Measurements from ENCODE around the gene PALLD.

DNA sequence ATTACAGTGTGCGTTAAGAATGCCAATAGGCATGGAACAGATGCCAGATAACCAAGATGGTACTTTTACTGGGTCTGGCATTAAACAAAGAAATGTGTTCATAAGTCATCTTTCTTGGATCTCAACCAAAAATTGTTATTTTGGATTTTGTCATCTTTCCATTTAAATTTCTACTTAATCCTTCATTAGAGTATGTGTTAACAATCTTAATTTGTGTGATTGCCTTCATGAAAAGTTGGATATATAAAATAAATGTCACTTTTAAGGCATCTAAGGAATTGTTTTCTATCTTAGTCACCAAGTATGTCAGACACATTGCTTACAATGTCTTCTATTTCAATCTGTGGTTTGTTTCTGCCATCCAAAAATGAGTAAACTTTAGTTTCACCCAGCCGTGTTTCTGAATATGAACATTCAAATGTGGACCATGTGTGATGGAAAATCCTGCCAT, 87.5 kb downstream of the PALLD start:
- no peak for TF ChIP-seq POLR2AphosphoS5 (IDR thresholded peaks at IDR 0.05; ENCODE audit: low read depth, low read length)
- TF ChIP-seq, protein P1, sequence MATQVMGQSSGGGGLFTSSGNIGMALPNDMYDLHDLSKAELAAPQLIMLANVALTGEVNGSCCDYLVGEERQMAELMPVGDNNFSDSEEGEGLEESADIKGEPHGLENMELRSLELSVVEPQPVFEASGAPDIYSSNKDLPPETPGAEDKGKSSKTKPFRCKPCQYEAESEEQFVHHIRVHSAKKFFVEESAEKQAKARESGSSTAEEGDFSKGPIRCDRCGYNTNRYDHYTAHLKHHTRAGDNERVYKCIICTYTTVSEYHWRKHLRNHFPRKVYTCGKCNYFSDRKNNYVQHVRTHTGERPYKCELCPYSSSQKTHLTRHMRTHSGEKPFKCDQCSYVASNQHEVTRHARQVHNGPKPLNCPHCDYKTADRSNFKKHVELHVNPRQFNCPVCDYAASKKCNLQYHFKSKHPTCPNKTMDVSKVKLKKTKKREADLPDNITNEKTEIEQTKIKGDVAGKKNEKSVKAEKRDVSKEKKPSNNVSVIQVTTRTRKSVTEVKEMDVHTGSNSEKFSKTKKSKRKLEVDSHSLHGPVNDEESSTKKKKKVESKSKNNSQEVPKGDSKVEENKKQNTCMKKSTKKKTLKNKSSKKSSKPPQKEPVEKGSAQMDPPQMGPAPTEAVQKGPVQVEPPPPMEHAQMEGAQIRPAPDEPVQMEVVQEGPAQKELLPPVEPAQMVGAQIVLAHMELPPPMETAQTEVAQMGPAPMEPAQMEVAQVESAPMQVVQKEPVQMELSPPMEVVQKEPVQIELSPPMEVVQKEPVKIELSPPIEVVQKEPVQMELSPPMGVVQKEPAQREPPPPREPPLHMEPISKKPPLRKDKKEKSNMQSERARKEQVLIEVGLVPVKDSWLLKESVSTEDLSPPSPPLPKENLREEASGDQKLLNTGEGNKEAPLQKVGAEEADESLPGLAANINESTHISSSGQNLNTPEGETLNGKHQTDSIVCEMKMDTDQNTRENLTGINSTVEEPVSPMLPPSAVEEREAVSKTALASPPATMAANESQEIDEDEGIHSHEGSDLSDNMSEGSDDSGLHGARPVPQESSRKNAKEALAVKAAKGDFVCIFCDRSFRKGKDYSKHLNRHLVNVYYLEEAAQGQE (IDR thresholded peaks at IDR 0.05; ENCODE audit: insufficient read depth in 1 of 2, low read depth in 2 of 2, low read length in 1 of 2), result no peak
- no peak for TF ChIP-seq SIN3A (IDR thresholded peaks at IDR 0.05; ENCODE audit: borderline replicate concordance, insufficient read depth, low read depth, low read length)

Measured in Panc1 (cell line).